Prostate gland (tissue), 2 donors: Measurements from ENCODE around the gene LIMS4. TPM values are rescaled to one million over a fixed set of nuclear protein-coding genes. Genes with fewer than 3 reads are reported as not detected.
"Not testable (repeated sequence)": the region's sequence is repeated elsewhere in the genome, so short reads cannot be mapped to it uniquely, and the experiment has no call there.

Source experiments
- DNase-seq: peaks from one replicate; pipeline ENCODE4 v3.0.0-alpha.2; 2019; ENCODE audit warnings: low spot score
- H3K27ac ChIP-seq, 2 donors: fragments of 200-600 bp; sonication (generic); 2 replicates each; pipeline ENCODE4 v1.5.1; 2017 to 2019
- H3K27me3 ChIP-seq: fragments of 200-600 bp; sonication (generic); replicated peaks from 2 replicates; pipeline ENCODE4 v1.5.1; 2019; ENCODE audit not compliant: insufficient read depth
- H3K36me3 ChIP-seq, 2 donors: fragments of 200-600 bp; sonication (generic); 1 replicate in 1 of 2; 2 replicates in 1 of 2; pipeline versions ENCODE4 v1.5.1 to v1.8.1; 2017 to 2019
- H3K4me1 ChIP-seq: fragments of 200-600 bp; sonication (generic); replicated peaks from 2 replicates; pipeline ENCODE4 v1.5.1; 2019
- H3K4me3 ChIP-seq, 2 donors: fragments of 200-600 bp; sonication (generic); 2 replicates each; pipeline ENCODE4 v1.5.1; 2017 to 2019
- H3K9me3 ChIP-seq: fragments of 200-600 bp; sonication (generic); 2 replicates; pipeline ENCODE4 v1.5.1; 2017
- WGBS: methylation state at CpG from one replicate; pipeline ENCODE4 v1.1.5; 2018; 5-methylcytosine and 5-hydroxymethylcytosine counted together
- intact Hi-C: fragments of 100-400 bp; cut with DNase I; formaldehyde crosslinking; loops from one replicate; pipeline ENCODE4 v1.14.2; 2022
- total RNA-seq, 2 donors: library from RNA; depleted of rRNA; stranded (reverse); fragments of >200 nt; gene quantifications; one replicate each; pipeline ENCODE4 v1.1.0, GENCODE V29; 2016

Gene LIMS4
- total RNA-seq, 2 donors from 2014 or later, result 10.8 TPM; not detected in 1

DNA sequence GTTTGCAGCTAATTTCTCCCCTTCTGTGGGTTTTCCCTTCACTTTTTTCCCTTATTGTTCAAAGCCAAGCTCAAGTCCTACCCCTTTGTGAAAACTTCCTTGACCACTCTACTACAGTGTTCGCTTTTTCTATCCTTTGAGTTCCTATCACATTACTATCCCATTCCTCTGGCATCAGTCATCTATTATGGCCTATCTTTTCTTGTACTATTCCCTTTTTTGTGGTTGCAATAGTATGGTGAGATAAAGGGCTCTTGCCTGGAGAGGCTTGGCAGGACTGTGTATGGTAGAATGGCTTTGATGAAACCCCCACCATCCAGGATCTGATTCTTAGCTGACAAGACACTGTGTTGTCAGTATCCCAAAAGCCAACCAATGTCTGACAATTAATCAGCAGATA is 30.7 kb downstream of the LIMS4 start:
- intact Hi-C loops, H3K27ac ChIP-seq, H3K4me3 ChIP-seq, H3K9me3 ChIP-seq, DNase-seq, H3K27me3 ChIP-seq, H3K4me1 ChIP-seq, H3K36me3 ChIP-seq: not testable (repeated sequence)
- WGBS, result no CpG with 5 or more reads among the region's 1 CpG

DNA sequence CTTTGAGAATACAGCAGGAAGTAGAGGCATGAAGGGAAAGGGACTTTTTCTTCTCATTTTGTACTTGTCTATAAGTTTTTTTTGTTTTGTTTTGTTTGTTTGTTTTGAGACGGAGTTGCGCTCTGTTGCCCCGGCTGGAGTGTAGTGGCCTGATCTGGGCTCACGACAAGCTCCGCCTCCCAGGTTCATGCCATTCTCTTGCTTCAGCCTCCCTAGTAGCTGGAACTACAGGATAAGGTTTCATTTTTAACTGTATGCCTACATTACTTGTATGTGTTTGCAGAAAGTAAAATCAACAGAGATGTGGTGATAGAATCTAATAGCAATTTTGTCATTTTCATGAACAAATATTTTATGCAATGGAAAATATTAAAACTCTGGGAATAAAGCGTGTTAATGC is 38.1 kb downstream of the LIMS4 start:
- DNase-seq, H3K9me3 ChIP-seq, H3K36me3 ChIP-seq, H3K27ac ChIP-seq, H3K4me1 ChIP-seq, intact Hi-C loops, H3K27me3 ChIP-seq, H3K4me3 ChIP-seq: not testable (repeated sequence)
- no CpG with 5 or more reads among the region's 6 CpGs for WGBS

DNA sequence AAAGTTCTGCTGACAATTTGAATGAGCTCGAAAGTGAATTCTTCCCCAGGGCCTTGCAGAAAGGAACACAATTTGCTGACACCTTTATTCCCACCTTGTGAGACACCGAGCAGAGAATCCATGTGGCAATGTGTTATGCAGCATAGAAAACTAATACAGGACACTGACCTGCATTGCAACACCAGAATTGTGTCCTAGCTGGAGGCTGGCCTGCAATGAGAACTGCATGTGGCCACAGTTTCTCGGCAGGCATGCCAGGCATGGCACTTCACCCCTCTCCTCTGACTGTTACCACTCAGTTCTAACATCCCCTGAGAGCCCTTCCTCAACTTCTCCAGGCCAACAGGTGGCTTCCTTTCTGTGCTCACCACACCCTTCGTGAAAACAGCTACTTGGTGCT is 46.9 kb downstream of the LIMS4 start:
- DNase-seq, H3K27me3 ChIP-seq, intact Hi-C loops, H3K4me1 ChIP-seq, H3K36me3 ChIP-seq, H3K27ac ChIP-seq, H3K4me3 ChIP-seq, H3K9me3 ChIP-seq: not testable (repeated sequence)
- WGBS, result 100% methylated on average over 1 of the region's 4 CpGs

DNA sequence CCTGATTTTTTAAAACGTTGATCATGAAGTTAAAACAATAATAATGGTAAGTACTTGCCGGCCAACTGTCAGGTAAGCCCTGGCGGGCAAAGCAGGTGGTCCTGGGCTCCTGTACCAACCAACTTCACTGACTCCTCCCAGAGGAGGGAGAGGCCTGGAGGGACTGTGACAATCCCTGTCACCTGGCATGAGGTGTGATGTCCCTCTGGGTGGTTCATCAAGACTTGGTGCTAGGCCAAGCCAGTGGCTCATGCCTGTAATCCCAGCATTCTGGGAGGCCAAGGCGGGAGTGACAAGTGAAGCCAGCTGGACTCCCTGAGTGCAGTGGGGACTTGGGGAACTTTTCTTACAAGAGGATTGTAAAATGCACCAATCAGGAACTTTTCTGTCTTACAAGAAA is 48.2 kb downstream of the LIMS4 start:
- H3K4me1 ChIP-seq, H3K27ac ChIP-seq, intact Hi-C loops, H3K9me3 ChIP-seq, DNase-seq, H3K4me3 ChIP-seq, H3K36me3 ChIP-seq, H3K27me3 ChIP-seq: not testable (repeated sequence)
- WGBS, result 86% methylated on average over 1 of the region's 4 CpGs

DNA sequence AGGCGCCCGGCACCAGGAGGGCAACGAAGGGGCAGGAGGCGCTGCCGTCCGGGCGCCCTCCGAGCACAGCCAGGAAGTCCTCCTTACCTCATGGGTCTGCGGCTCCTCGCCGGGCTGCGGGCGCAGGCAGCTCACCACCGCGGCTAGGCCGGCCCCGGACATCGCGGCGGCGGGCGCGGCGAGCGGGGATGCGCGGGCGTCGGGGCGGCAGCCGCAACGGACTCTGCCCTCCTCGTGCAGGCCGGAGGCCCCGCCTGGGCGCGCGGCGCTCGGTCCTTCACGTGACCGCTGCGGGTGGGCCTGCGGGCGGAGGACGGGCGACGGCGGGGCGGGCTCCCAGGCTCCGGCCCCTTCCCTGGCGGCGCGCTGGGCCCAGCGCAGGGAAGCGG is 49.0 kb downstream of the LIMS4 start:
- WGBS, result no CpG with 5 or more reads among the region's 56 CpGs
- H3K27me3 ChIP-seq, intact Hi-C loops, H3K9me3 ChIP-seq, DNase-seq, H3K4me1 ChIP-seq, H3K4me3 ChIP-seq, H3K36me3 ChIP-seq, H3K27ac ChIP-seq: not testable (repeated sequence)

DNA sequence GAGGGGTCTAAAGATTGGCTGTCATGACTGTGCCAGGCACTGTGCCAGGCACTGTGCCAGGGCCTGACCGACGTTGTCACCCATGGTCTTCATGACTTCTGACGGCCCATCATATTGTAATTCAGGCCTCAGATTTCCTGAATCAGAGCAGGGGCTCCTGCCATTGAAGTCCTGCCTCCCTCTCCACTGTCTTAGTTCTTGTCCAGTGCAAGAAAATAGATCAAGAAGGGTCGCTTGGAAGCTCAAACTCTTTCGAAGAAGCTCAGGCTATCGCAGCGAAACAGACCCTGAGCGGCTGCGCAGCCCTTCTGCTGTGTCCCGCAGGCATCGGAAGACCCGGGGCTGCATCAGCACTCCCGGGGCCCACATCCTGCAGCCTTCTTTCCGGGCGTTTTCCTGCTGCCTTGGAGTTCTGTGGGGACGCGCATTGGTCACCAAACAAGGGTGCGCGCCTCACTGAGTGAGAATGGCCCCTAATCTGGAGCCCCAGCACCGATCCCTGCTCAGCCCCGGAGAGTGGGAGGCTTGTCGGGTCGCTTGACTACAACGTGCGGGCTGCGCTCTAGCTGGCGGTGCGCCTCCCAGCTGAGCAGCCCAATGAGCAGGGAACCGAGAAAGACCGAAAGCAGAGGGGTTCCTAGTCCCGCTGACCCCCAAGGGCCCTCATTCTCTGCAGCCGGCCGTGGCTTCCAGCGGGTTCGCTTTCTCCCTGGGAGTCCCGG is 49.6 kb downstream of the LIMS4 start:
- H3K27ac ChIP-seq, DNase-seq, H3K9me3 ChIP-seq, H3K36me3 ChIP-seq, H3K4me3 ChIP-seq, H3K27me3 ChIP-seq, intact Hi-C loops, H3K4me1 ChIP-seq: not testable (repeated sequence)
- WGBS, result no CpG with 5 or more reads among the region's 36 CpGs

DNA sequence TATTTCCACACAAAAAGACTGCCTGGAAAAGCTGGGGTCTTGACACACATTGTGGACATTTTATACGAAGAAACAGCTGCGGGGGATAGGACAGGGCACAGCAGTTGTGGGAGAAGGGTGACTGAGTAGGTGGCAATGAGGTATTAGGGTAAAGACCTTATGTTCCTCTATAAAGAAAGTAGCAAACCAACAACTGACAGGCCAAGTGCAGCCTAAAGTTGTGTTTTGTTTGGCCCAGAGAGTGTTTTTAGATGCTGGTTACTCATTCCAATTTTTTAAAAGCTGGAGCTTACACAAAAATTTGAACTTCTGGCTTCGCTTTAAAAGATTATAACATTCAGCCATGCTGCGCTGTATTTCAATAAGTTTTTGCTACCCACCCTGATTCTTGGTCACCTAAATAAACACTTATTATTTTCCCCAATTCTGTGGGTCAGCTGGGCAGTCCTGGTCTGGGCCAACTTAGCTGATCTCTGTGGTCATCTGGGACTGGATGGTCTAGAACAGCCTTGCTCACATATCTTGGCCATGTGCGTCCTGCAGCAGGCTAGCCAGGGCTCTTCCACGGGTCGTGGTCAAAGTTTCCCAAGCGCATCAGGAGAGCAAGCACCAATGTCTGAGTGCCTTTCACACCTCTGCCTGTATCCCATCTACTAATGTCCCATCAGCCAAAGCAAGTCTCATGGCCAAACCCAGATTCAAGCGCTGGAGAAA is 51.8 kb downstream of the LIMS4 start:
- H3K27me3 ChIP-seq, H3K9me3 ChIP-seq, H3K4me1 ChIP-seq, intact Hi-C loops, DNase-seq, H3K4me3 ChIP-seq, H3K27ac ChIP-seq, H3K36me3 ChIP-seq: not testable (repeated sequence)
- no CpG with 5 or more reads among the region's 9 CpGs for WGBS

DNA sequence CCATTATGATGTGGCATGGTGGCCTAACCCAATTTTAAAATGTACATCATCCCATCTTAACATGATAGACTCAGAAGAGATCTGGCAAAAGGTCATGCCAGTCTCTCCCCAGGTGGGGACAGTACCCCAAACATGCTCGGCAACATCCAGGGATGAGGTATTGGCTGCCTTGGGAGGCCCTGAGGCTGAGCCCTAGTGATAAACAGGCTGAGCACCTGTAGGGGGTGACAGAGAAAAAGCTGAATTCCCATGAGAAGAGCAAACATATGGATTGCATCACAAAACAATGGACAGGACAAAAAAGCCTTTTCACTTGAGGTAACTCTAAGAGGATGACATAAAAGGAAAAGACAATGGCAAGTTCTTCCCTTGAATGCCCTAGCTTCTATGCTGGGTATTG is 65.5 kb downstream of the LIMS4 start:
- H3K36me3 ChIP-seq, H3K27ac ChIP-seq, H3K9me3 ChIP-seq, H3K4me1 ChIP-seq, intact Hi-C loops, H3K27me3 ChIP-seq, DNase-seq, H3K4me3 ChIP-seq: not testable (repeated sequence)
- WGBS, result no CpG with 5 or more reads among the region's 1 CpG

DNA sequence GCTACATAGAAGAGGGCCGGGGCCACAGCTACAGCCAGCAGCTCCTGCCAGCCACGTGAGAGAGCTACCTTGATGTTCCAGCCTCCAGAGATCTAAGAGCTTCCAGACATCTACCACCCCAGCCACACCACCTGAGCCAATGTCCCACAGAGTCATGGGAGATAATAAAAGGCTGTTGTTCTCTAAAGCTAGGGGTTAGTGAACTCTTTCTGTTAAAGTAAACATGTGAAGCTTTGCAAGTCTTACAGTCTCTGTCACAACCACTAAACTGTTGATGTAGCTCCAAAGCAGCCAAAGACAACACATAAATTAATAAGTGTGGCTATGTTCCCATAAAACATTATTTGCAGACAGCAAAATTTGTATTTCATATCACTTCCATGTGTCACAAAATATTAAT is 67.6 kb downstream of the LIMS4 start:
- H3K4me1 ChIP-seq, H3K9me3 ChIP-seq, H3K4me3 ChIP-seq, H3K27ac ChIP-seq, H3K36me3 ChIP-seq, intact Hi-C loops, H3K27me3 ChIP-seq, DNase-seq: not testable (repeated sequence)
- WGBS, result no CpG with 5 or more reads among the region's 2 CpGs

DNA sequence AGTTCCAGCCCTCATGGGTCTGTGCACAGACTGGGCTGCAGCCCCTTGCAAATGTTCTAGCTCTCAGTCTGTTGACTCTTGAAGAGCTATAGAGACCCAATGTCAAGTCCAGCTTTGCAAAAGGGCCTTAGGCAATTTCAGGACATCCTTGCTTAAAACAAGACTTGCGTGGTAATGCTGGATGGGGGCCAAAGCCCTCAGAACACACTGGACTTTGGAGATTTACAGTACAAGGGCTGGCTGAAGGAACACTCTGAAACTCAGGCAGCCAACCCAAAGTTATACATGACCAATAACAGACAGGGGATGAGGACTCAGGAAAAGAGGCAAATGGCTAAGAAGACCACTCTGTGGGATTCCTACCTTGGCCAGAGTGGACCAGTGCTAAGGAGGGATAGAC is 68.4 kb downstream of the LIMS4 start:
- intact Hi-C loops, H3K4me1 ChIP-seq, H3K27ac ChIP-seq, H3K4me3 ChIP-seq, H3K27me3 ChIP-seq, DNase-seq, H3K9me3 ChIP-seq, H3K36me3 ChIP-seq: not testable (repeated sequence)
- no CpG with 5 or more reads among the region's 1 CpG for WGBS

DNA sequence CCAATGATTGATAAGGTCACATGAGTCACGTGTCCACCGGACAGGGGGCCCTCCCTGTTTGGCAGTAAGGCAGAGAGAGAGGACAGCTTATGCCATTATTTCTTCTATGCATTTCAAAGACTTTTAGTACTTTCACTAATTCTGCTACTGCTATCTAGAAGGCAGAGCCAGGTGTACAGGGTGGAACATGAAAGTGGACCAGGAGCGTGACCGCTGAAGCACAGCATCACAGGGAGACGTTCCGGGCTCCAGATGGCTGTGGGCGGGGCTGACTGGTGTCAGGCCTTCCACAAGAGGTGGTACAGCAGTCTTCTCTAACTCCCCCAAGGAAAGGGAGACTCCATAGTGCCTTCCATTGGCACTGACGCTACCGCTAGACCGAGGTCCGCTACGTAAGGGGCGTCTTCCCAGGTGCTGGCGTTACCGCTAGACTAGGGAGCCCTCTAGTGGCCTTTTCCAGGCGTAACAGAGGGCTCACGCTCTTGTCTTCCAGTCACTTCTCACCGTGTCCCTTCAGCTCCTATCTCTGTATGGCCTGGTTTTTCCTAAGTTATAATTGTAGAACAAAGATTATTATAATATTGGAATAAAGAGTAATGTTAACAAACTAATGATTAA is 71.5 kb downstream of the LIMS4 start:
- H3K9me3 ChIP-seq, H3K27ac ChIP-seq, H3K4me3 ChIP-seq, H3K27me3 ChIP-seq, DNase-seq, H3K4me1 ChIP-seq, H3K36me3 ChIP-seq, intact Hi-C loops: not testable (repeated sequence)
- WGBS, result 8% methylated on average over 2 of the region's 18 CpGs

DNA sequence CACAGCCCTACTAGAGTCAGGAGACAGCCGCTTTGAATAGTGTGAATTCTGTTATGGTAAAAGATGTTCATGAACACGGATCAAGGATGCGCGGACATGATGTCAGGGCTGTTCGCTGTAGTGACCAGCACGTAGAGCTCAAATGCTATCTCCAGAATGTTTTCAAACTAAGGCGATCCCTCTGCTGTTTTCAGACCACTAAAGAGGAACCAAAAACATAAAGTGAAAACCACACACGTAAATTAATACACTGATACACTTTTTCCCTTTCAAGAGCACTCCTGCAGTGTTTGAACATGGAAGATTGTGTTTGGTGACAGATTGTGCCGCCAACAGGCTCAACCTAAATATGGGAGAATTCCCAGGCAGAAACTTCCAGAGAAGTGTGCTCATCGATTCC is 73.2 kb downstream of the LIMS4 start:
- H3K36me3 ChIP-seq, H3K9me3 ChIP-seq, DNase-seq, H3K27me3 ChIP-seq, H3K4me1 ChIP-seq, H3K27ac ChIP-seq, intact Hi-C loops, H3K4me3 ChIP-seq: not testable (repeated sequence)
- WGBS, result no CpG with 5 or more reads among the region's 10 CpGs
